DOHH2 (cell line): ENCODE data around the gene SLFN12.
"Not testable (repeated sequence)": the region's sequence is repeated elsewhere in the genome, so short reads cannot be mapped to it uniquely, and the experiment has no call there.

Experiments used
- H3F3A ChIP-seq: fragments of 200-600 bp; sonication (generic), shearing (Covaris generic); 2 replicates; pipeline ENCODE4 v1.6.0; 2016; ENCODE audit warnings: antibody characterized with exemption, mild to moderate bottlenecking; ENCODE audit not compliant: control insufficient read depth, insufficient read depth
- H3K27ac ChIP-seq: fragments of 200-600 bp; sonication (generic); 2 replicates; pipeline ENCODE4 v1.5.1; 2014; ENCODE audit warnings: low read depth, mild to moderate bottlenecking, low read length, moderate library complexity
- H3K27me3 ChIP-seq: fragments of 200-600 bp; sonication (generic); 2 replicates; pipeline ENCODE4 v1.6.1; 2014; ENCODE audit warnings: mild to moderate bottlenecking, low read length, mixed read lengths; ENCODE audit not compliant: control insufficient read depth
- H3K36me3 ChIP-seq: fragments of 200-600 bp; sonication (generic); 2 replicates; pipeline ENCODE4 v1.6.1; 2014; ENCODE audit warnings: mild to moderate bottlenecking, low read length, moderate library complexity, mixed read lengths; ENCODE audit not compliant: control insufficient read depth
- H3K4me1 ChIP-seq: fragments of 200-600 bp; sonication (generic); 2 replicates; pipeline ENCODE4 v1.6.1; 2014; ENCODE audit warnings: mild to moderate bottlenecking, low read length, mixed read lengths; ENCODE audit not compliant: control insufficient read depth
- H3K4me2 ChIP-seq: fragments of 200-600 bp; sonication (generic); 2 replicates; pipeline ENCODE4 v1.6.0; 2014; ENCODE audit warnings: mild to moderate bottlenecking, low read length, moderate library complexity
- H3K4me3 ChIP-seq: fragments of 200-600 bp; sonication (generic); 2 replicates; pipeline ENCODE4 v1.5.1; 2014; ENCODE audit warnings: mild to moderate bottlenecking, low read length, mixed read lengths
- H3K79me2 ChIP-seq: fragments of 200-600 bp; sonication (generic); 2 replicates; pipeline ENCODE4 v1.6.1; 2014; ENCODE audit warnings: mild to moderate bottlenecking, low read length, mixed read lengths; ENCODE audit not compliant: control insufficient read depth
- H3K9me2 ChIP-seq: fragments of 200-600 bp; sonication (generic); replicated peaks from 2 replicates; pipeline ENCODE4 v1.6.1; 2014; ENCODE audit warnings: mild to moderate bottlenecking, low read length, mixed read lengths; ENCODE audit not compliant: control insufficient read depth
- H3K9me3 ChIP-seq: fragments of 200-600 bp; sonication (generic); 2 replicates; pipeline ENCODE4 v1.6.1; 2014; ENCODE audit warnings: antibody characterized with exemption, low read length, mixed read lengths; ENCODE audit not compliant: control insufficient read depth, insufficient read depth
- H4K20me1 ChIP-seq: fragments of 200-600 bp; sonication (generic); 2 replicates; pipeline ENCODE4 v1.6.0; 2014; ENCODE audit warnings: low read depth, mild to moderate bottlenecking, antibody characterized with exemption, low read length, moderate library complexity; ENCODE audit not compliant: control insufficient read depth, insufficient read depth
- CTCF ChIP-seq: fragments of 200-600 bp; sonication (generic); IDR thresholded peaks from one replicate; pipeline ENCODE4 v1.5.1; 2014; ENCODE audit warnings: antibody characterized with exemption, mild to moderate bottlenecking, low read depth, low read length; ENCODE audit not compliant: poor library complexity, severe bottlenecking
- EZH2phosphoT487 ChIP-seq: fragments of 200-600 bp; sonication (generic); IDR thresholded peaks from 2 replicates; pipeline ENCODE4 v1.6.1; 2017; ENCODE audit warnings: borderline replicate concordance, mild to moderate bottlenecking, antibody characterized with exemption, low read length, moderate library complexity, mixed read lengths

Gene SLFN12

DNA sequence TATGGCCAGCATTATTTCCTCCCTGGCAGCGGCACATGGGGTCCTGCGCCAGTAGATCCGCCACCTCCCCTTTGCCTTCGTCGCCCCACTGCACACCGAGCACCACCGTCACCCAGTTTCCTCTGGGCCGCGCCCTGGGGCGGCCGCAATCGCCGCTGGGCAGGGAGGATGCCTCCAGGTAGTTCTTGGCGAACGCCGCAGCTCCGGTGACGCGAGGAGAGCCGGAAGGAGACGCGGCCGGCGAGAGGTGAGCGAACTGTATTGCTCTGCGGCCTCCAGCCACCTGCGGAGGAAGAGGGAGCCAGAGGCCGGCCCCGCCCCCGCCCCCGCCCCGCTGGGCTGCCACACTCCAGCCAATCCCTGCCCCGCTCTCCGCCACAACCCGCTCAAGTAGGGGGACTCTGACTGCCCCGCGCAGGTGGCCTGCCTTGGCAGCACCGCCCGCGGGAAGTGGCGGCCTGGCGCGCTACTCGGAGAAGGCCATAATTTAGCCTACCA lies 28.1 kb upstream of the SLFN12 start:
- Histone ChIP-seq H3K4me2 (peak overlapping the region; percentile 46), H3K27ac (no peak overlapping the region), H3K9me3 (no peaks in the 10 kb centered on the region), H4K20me1 (no peaks in the 10 kb centered on the region), H3K36me3 (no peaks in the 10 kb centered on the region), H3K27me3 (peaks cover 20% of the 10 kb centered on the region), H3K4me1 (peaks cover 9% of the 10 kb centered on the region), H3F3A (no peaks in the 10 kb centered on the region), H3K9me2 (no peaks in the 10 kb centered on the region), H3K4me3 (peak overlapping the region; percentile 45), H3K79me2 (no peaks in the 10 kb centered on the region)
- no peak for TF ChIP-seq CTCF
- TF ChIP-seq EZH2phosphoT487 = no peak

- H3K79me2 ChIP-seq, H4K20me1 ChIP-seq, H3K27me3 ChIP-seq, H3K9me3 ChIP-seq, H3K4me1 ChIP-seq, H3K4me2 ChIP-seq, H3K36me3 ChIP-seq, H3K4me3 ChIP-seq, H3K27ac ChIP-seq, H3K9me2 ChIP-seq, H3F3A ChIP-seq: not testable (repeated sequence)
These were observed 21.7 kb upstream of the SLFN12 start for GRCh38 chr17:35454035-35454434.

GRCh38 chr17:35453171-35453570 lies 20.9 kb upstream of the SLFN12 start:
- Histone ChIP-seq H4K20me1 (no peaks in the 10 kb centered on the region), H3K9me3 (no peaks in the 10 kb centered on the region), H3K79me2 (no peaks in the 10 kb centered on the region), H3F3A (no peaks in the 10 kb centered on the region), H3K4me2 (no peak overlapping the region), H3K27ac (no peak overlapping the region), H3K36me3 (no peaks in the 10 kb centered on the region), H3K27me3 (peaks cover 16% of the 10 kb centered on the region), H3K4me1 (peaks cover 11% of the 10 kb centered on the region), H3K9me2 (no peaks in the 10 kb centered on the region), H3K4me3 (no peak overlapping the region)
- TF ChIP-seq CTCF (no peak), EZH2phosphoT487 (no peak)

GRCh38 chr17:35449371-35449931 lies 17.2 kb upstream of the SLFN12 start:
- no peaks in the 10 kb centered on the region for H4K20me1 ChIP-seq
- peaks cover 38% of the 10 kb centered on the region for H3K27me3 ChIP-seq
- peak; percentile 82; the same call in 1 of the 2 replicates for TF ChIP-seq EZH2phosphoT487
- no peak for TF ChIP-seq CTCF
- H3F3A ChIP-seq = no peaks in the 10 kb centered on the region
- H3K9me2 ChIP-seq = no peaks in the 10 kb centered on the region
- H3K4me1 ChIP-seq = peaks cover 11% of the 10 kb centered on the region
- no peak overlapping the region for H3K27ac ChIP-seq
- no peak overlapping the region for H3K4me2 ChIP-seq
- H3K4me3 ChIP-seq = no peak overlapping the region
- H3K9me3 ChIP-seq = no peaks in the 10 kb centered on the region
- no peaks in the 10 kb centered on the region for H3K36me3 ChIP-seq
- no peaks in the 10 kb centered on the region for H3K79me2 ChIP-seq
